Transverse colon (tissue), 4 donors: ENCODE data around the gene ZBTB37. TPM values are rescaled to one million over a fixed set of nuclear protein-coding genes. Genes with fewer than 3 reads are reported as not detected.
"Not testable (repeated sequence)": the region's sequence is repeated elsewhere in the genome, so short reads cannot be mapped to it uniquely, and the experiment has no call there.

Source experiments
- DNase-seq: peaks from one replicate; pipeline ENCODE4 v3.0.0-alpha.2; 2019
- H3K27ac ChIP-seq, 4 donors: fragments of 200-600 bp; sonication (generic); 2 replicates each; pipeline ENCODE4 v1.5.1; 2016 to 2018; ENCODE audit warnings: inconsistent platforms in 4 of 4
- H3K27me3 ChIP-seq: fragments of 200-600 bp; sonication (generic); 2 replicates; pipeline ENCODE4 v1.5.1; 2017; ENCODE audit warnings: inconsistent platforms
- H3K36me3 ChIP-seq, 4 donors: fragments of 200-600 bp; sonication (generic); 2 replicates each; pipeline ENCODE4 v1.5.1; 2017 to 2019; ENCODE audit warnings: inconsistent platforms in 4 of 4
- H3K4me1 ChIP-seq, 4 donors: fragments of 200-600 bp; sonication (generic); 2 replicates each; pipeline ENCODE4 v1.5.1; 2017 to 2020; ENCODE audit warnings: inconsistent platforms in 4 of 4
- H3K4me3 ChIP-seq, 4 donors: fragments of 200-600 bp; sonication (generic); 1 replicate in 1 of 4; 2 replicates in 3 of 4; pipeline versions ENCODE4 v1.5.1 to v1.6.1; 2017 to 2019; ENCODE audit warnings: inconsistent platforms in 4 of 4
- H3K9me3 ChIP-seq, 2 donors: fragments of 200-600 bp; sonication (generic); 2 replicates each; pipeline ENCODE4 v1.5.1; 2017 to 2019; ENCODE audit warnings: inconsistent platforms in 2 of 2
- CTCF ChIP-seq, 5 experiments: fragments of 200-600 bp in 3 of 5; fragments of 450-650 bp in 2 of 5; sonication (generic) in 3 of 5; IDR thresholded peaks; 1 replicate in 2 of 5; 2 replicates in 3 of 5; pipeline ENCODE4 v1.5.1; 2016 to 2017; ENCODE audit warnings: antibody characterized with exemption in 5 of 5, inconsistent platforms in 3 of 5, mild to moderate bottlenecking in 2 of 5, moderate library complexity in 1 of 5
- EP300 ChIP-seq: sonication (generic); formaldehyde crosslinking; IDR thresholded peaks from one replicate; pipeline ENCODE4 v1.6.1; 2017; ENCODE audit warnings: antibody characterized with exemption, low read depth
- POLR2A ChIP-seq: fragments of 450-650 bp; IDR thresholded peaks from one replicate; pipeline ENCODE4 v1.6.1; 2016; ENCODE audit warnings: antibody characterized with exemption, mild to moderate bottlenecking, moderate library complexity
- POLR2AphosphoS5 ChIP-seq, 3 donors: sonication (generic); formaldehyde crosslinking; IDR thresholded peaks; one replicate each; pipeline ENCODE4 v1.6.1; 2016; ENCODE audit warnings: antibody characterized with exemption in 3 of 3
- WGBS, 2 donors: methylation state at CpG; one replicate each; pipeline ENCODE4 v1.1.5; 2018; ENCODE audit warnings: low coverage in 1 of 2; 5-methylcytosine and 5-hydroxymethylcytosine counted together
- in situ Hi-C, 4 donors: fragments of 200-750 bp; cut with MboI; loops; one replicate each; pipeline versions ENCODE4 v1.15.0 to v1.15.1; 2017; ENCODE audit warnings: low sequenced_read_pairs in 3 of 4, low pct_ligation_motif_present in 1 of 4, low pct_unique_long_range_greater_than_20kb in 1 of 4
- intact Hi-C: fragments of 100-400 bp; cut with DNase I; formaldehyde crosslinking; loops from one replicate; pipeline ENCODE4 v1.15.1; 2023; ENCODE audit warnings: low total_unique reads
- total RNA-seq, 4 donors: library from RNA; depleted of rRNA; stranded (reverse); fragments of >200 nt; gene quantifications; one replicate each; pipeline ENCODE4 v1.1.0, GENCODE V29; 2016

The ZBTB37 gene
- total RNA-seq, 4 donors from 2014 or later = 4.6 to 8.3 (median 6.9) TPM

- no peaks in the 10 kb centered on the region for H3K27me3 ChIP-seq
- H3K27ac ChIP-seq = no peak overlapping the region
- WGBS, 2 donors = 84 to 91% methylated on average over 1 of the region's 1 CpG
- peaks cover 0 to 54% (median 21%) of the 10 kb centered on the region in 4 donors for H3K36me3 ChIP-seq
- H3K4me1 ChIP-seq = peaks cover 0 to 5% (median under 1%) of the 10 kb centered on the region in 4 donors
- H3K4me3 ChIP-seq = no peak overlapping the region
- DNase-seq = no peak
- in situ Hi-C loops (no loop called here), intact Hi-C loops (no loop called here)
- no peak for TF ChIP-seq POLR2AphosphoS5 (IDR thresholded peaks at IDR 0.05)
- no peaks in the 10 kb centered on the region for H3K9me3 ChIP-seq
These were observed 8.1 kb upstream of the ZBTB37 start for GRCh38 chr1:173860065-173860464.

- in situ Hi-C loops = no loop called here
- no peak overlapping the region for H3K4me3 ChIP-seq
- H3K27ac ChIP-seq = no peak overlapping the region
- no peak for DNase-seq
- H3K4me1 ChIP-seq = peaks cover 7 to 22% (median 16%) of the 10 kb centered on the region in 4 donors
- no peaks in the 10 kb centered on the region for H3K9me3 ChIP-seq
- WGBS, 2 donors = 91 to 93% methylated on average over 6 to 7 of the region's 7 CpGs
- intact Hi-C loops = no loop called here
- TF ChIP-seq EP300 = no peak
- peaks cover 0 to 54% (median 22%) of the 10 kb centered on the region in 4 donors for H3K36me3 ChIP-seq
- H3K27me3 ChIP-seq = no peaks in the 10 kb centered on the region
These were observed 6.4 kb upstream of the ZBTB37 start for GRCh38 chr1:173861731-173862145.

- Histone ChIP-seq H3K36me3 (peaks cover 0 to 48% (median 22%) of the 10 kb centered on the region in 4 donors), H3K4me1 (peaks cover 10 to 27% (median 20%) of the 10 kb centered on the region in 4 donors)
- H3K4me3 ChIP-seq, H3K27me3 ChIP-seq, in situ Hi-C loops, H3K9me3 ChIP-seq, H3K27ac ChIP-seq, DNase-seq, intact Hi-C loops: not testable (repeated sequence)
- WGBS, 2 donors = 75 to 81% methylated on average over 4 to 13 of the region's 13 CpGs
These were observed 5.9 kb upstream of the ZBTB37 start for GRCh38 chr1:173862146-173862768.

GRCh38 chr1:173862769-173863223 lies 5.4 kb upstream of the ZBTB37 start:
- 66 to 73% methylated on average over 3 to 8 of the region's 8 CpGs for WGBS, 2 donors
- Histone ChIP-seq H3K4me1 (peaks cover 10 to 28% (median 21%) of the 10 kb centered on the region in 4 donors), H3K9me3 (no peaks in the 10 kb centered on the region), H3K4me3 (no peak overlapping the region), H3K27ac (no peak overlapping the region), H3K27me3 (no peaks in the 10 kb centered on the region), H3K36me3 (peaks cover 0 to 43% (median 20%) of the 10 kb centered on the region in 4 donors)
- in situ Hi-C loops (no loop called here), intact Hi-C loops (no loop called here)
- DNase-seq = no peak
- TF ChIP-seq EP300 = no peak
- no peak for TF ChIP-seq CTCF (IDR thresholded peaks at IDR 0.05)
- no peak for TF ChIP-seq POLR2AphosphoS5 (IDR thresholded peaks at IDR 0.05)
- no peak for TF ChIP-seq POLR2A

GRCh38 chr1:173863224-173864161 lies 4.7 kb upstream of the ZBTB37 start:
- peaks cover 10 to 28% (median 21%) of the 10 kb centered on the region in 4 donors for H3K4me1 ChIP-seq
- H3K4me3 ChIP-seq = no peak overlapping the region
- H3K36me3 ChIP-seq = peaks cover 0 to 38% (median 16%) of the 10 kb centered on the region in 4 donors
- TF ChIP-seq EP300 (no peak), CTCF (IDR thresholded peaks at IDR 0.05) (no peak), POLR2AphosphoS5 (IDR thresholded peaks at IDR 0.05) (no peak), POLR2A (no peak)
- no peak overlapping the region for H3K27ac ChIP-seq
- H3K27me3 ChIP-seq = no peaks in the 10 kb centered on the region
- intact Hi-C loops (no loop called here), in situ Hi-C loops (no loop called here)
- DNase-seq = no peak
- no peaks in the 10 kb centered on the region for H3K9me3 ChIP-seq
